ENCODE results near the gene GRIK2. TPM values are rescaled to one million over a fixed set of nuclear protein-coding genes. Genes with fewer than 3 reads are reported as not detected.

The GRIK2 gene
- total RNA-seq, 1 donor from 2014 or later = 95.5 TPM

DNA sequence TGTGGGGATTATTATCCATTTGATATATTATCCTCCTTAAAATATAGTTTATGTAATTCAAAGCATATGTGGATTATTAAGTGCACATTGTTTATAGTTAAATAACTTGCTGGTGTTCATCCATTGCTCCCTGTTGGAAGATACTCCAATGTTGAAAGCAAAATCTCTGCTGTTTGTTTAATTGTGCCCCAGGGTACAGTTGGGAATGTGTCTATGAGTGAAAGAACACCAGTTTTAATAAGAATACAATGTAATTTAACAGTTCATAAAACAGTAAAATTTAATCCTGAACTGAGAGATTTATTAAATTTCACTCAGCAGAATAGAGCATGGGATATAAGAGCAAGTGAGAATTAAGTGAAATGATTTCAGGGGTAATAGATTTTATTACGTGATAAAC, 364.9 kb downstream of the GRIK2 start:
- DNase-seq = no peak
- no peaks in the 10 kb centered on the region for H3K9me3 Mint-ChIP-seq (ENCODE audit: unreplicated experiment)
- peaks cover 2% of the 10 kb centered on the region for H3K4me1 Mint-ChIP-seq (ENCODE audit: low read depth, unreplicated experiment)
- H3K27ac Mint-ChIP-seq (ENCODE audit: unreplicated experiment) = no peak overlapping the region
- H3K36me3 Mint-ChIP-seq (ENCODE audit: unreplicated experiment) = no peaks in the 10 kb centered on the region
- H3K27me3 Mint-ChIP-seq (ENCODE audit: unreplicated experiment) = peaks cover 2% of the 10 kb centered on the region
- no peak overlapping the region for H3K4me3 Mint-ChIP-seq (ENCODE audit: unreplicated experiment)
- TF ChIP-seq, protein P1, sequence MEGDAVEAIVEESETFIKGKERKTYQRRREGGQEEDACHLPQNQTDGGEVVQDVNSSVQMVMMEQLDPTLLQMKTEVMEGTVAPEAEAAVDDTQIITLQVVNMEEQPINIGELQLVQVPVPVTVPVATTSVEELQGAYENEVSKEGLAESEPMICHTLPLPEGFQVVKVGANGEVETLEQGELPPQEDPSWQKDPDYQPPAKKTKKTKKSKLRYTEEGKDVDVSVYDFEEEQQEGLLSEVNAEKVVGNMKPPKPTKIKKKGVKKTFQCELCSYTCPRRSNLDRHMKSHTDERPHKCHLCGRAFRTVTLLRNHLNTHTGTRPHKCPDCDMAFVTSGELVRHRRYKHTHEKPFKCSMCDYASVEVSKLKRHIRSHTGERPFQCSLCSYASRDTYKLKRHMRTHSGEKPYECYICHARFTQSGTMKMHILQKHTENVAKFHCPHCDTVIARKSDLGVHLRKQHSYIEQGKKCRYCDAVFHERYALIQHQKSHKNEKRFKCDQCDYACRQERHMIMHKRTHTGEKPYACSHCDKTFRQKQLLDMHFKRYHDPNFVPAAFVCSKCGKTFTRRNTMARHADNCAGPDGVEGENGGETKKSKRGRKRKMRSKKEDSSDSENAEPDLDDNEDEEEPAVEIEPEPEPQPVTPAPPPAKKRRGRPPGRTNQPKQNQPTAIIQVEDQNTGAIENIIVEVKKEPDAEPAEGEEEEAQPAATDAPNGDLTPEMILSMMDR (IDR thresholded peaks at IDR 0.05; ENCODE audit: partially characterized antibody, unreplicated experiment) = no peak

DNA sequence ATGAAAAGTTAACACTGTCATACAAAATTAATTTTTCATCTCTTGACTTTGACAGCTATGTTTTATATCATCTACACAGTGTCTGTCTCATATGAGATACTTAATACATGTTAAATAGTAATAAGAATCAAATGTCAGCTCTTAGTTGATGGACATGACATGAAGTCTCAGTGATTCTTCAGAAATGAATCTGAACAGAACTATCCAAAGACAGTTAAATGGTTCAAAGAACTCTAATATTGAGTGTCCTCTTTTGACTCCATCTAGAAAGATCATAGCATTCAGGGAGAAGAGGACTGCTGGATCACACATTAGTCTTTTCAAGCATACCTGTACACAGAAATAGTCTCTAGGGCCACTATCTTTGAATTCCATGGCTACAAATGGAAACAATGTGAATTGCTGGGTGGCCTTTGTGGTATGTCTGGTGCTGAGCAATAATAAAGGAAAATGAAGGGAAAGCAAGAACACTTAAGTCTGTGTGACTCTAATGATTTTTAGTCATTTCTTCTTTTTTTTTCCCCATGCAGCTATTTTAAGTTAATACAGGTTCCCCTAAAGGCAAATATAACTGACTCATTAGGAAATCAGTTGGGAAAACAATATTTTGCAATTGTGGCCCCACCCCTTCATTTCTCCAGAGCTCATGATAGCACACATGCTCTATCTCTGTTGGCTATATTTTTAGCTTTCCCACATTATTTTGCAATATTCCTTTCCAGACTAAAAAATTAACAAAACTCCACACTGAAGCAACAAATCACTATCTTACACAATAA, 367.5 kb downstream of the GRIK2 start:
- Mint-ChIP-seq H3K27ac (ENCODE audit: unreplicated experiment) (no peak overlapping the region), H3K9me3 (ENCODE audit: unreplicated experiment) (no peaks in the 10 kb centered on the region), H3K4me1 (ENCODE audit: low read depth, unreplicated experiment) (peaks cover under 1% of the 10 kb centered on the region), H3K4me3 (ENCODE audit: unreplicated experiment) (no peak overlapping the region), H3K27me3 (ENCODE audit: unreplicated experiment) (peaks cover 2% of the 10 kb centered on the region), H3K36me3 (ENCODE audit: unreplicated experiment) (no peaks in the 10 kb centered on the region)
- no peak for DNase-seq
- TF ChIP-seq, protein P1 (IDR thresholded peaks at IDR 0.05; ENCODE audit: partially characterized antibody, unreplicated experiment) = no peak

GRCh38 chr6:101762851-101763250, 369.3 kb downstream of the GRIK2 start:
- H3K9me3 Mint-ChIP-seq (ENCODE audit: unreplicated experiment) = no peaks in the 10 kb centered on the region
- no peaks in the 10 kb centered on the region for H3K36me3 Mint-ChIP-seq (ENCODE audit: unreplicated experiment)
- peaks cover 2% of the 10 kb centered on the region for H3K27me3 Mint-ChIP-seq (ENCODE audit: unreplicated experiment)
- H3K27ac Mint-ChIP-seq (ENCODE audit: unreplicated experiment) = no peak overlapping the region
- DNase-seq = no peak
- TF ChIP-seq, protein P1 (IDR thresholded peaks at IDR 0.05; ENCODE audit: partially characterized antibody, unreplicated experiment) = no peak
- no peaks in the 10 kb centered on the region for H3K4me1 Mint-ChIP-seq (ENCODE audit: low read depth, unreplicated experiment)
- H3K4me3 Mint-ChIP-seq (ENCODE audit: unreplicated experiment) = no peak overlapping the region

DNA sequence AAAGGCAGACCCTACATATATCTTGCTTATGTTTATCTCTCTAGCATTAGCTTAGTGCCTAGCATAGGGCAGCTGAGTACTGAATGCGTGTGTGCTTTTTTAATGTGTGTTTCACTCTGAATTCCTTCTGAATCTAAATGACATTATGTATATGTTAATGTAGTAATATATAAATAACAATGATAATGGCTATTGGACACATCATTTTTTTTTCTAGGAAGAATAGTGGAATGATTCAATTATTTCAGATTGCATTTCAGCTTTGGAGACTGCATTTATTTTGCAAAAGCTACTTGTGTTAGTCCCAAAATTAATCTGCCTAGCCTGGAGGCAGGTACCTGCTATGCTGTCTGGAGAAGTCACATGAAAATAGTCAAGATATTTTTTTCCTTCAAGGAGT, 371.8 kb downstream of the GRIK2 start:
- TF ChIP-seq, protein P1 (IDR thresholded peaks at IDR 0.05; ENCODE audit: partially characterized antibody, unreplicated experiment) = no peak
- Mint-ChIP-seq H3K27ac (ENCODE audit: unreplicated experiment) (no peak overlapping the region), H3K36me3 (ENCODE audit: unreplicated experiment) (no peaks in the 10 kb centered on the region), H3K4me1 (ENCODE audit: low read depth, unreplicated experiment) (no peaks in the 10 kb centered on the region), H3K9me3 (ENCODE audit: unreplicated experiment) (no peaks in the 10 kb centered on the region), H3K4me3 (ENCODE audit: unreplicated experiment) (no peak overlapping the region), H3K27me3 (ENCODE audit: unreplicated experiment) (peaks cover 2% of the 10 kb centered on the region)
- no peak for DNase-seq

- H3K27me3 Mint-ChIP-seq (ENCODE audit: unreplicated experiment) = no peaks in the 10 kb centered on the region
- no peaks in the 10 kb centered on the region for H3K36me3 Mint-ChIP-seq (ENCODE audit: unreplicated experiment)
- no peaks in the 10 kb centered on the region for H3K9me3 Mint-ChIP-seq (ENCODE audit: unreplicated experiment)
- no peak overlapping the region for H3K4me3 Mint-ChIP-seq (ENCODE audit: unreplicated experiment)
- peaks cover 5% of the 10 kb centered on the region for H3K4me1 Mint-ChIP-seq (ENCODE audit: low read depth, unreplicated experiment)
- TF ChIP-seq, protein P1 (IDR thresholded peaks at IDR 0.05; ENCODE audit: partially characterized antibody, unreplicated experiment) = no peak
- no peak overlapping the region for H3K27ac Mint-ChIP-seq (ENCODE audit: unreplicated experiment)
- no peak for DNase-seq
These were observed 376.6 kb downstream of the GRIK2 start for GRCh38 chr6:101770116-101770515.
